Activated T-cell treated with anti-CD3 and anti-CD28 coated beads, Interleukin-2, amount 50 U/mL, for 48 hours (primary cell): ENCODE measurements around the gene WDR46.

Experiments used
- DNase-seq, 2 experiments: peaks; one replicate each; pipeline ENCODE4 v3.0.0-alpha.2; 2020

The WDR46 gene, protein sequence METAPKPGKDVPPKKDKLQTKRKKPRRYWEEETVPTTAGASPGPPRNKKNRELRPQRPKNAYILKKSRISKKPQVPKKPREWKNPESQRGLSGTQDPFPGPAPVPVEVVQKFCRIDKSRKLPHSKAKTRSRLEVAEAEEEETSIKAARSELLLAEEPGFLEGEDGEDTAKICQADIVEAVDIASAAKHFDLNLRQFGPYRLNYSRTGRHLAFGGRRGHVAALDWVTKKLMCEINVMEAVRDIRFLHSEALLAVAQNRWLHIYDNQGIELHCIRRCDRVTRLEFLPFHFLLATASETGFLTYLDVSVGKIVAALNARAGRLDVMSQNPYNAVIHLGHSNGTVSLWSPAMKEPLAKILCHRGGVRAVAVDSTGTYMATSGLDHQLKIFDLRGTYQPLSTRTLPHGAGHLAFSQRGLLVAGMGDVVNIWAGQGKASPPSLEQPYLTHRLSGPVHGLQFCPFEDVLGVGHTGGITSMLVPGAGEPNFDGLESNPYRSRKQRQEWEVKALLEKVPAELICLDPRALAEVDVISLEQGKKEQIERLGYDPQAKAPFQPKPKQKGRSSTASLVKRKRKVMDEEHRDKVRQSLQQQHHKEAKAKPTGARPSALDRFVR

GRCh38 chr6:33288921-33289783 is at the start of gene WDR46, which contains the start of gene PFDN6:
TSS of gene WDR46 (minus strand) at chr6:33289239. CDS start at chr6:33289170, 69 bp downstream.
TSS of gene PFDN6 (plus strand) at chr6:33289601. CDS start at chr6:33289857, 256 bp downstream.
- DNase-seq, result peak; percentile 86 to 87

DNA sequence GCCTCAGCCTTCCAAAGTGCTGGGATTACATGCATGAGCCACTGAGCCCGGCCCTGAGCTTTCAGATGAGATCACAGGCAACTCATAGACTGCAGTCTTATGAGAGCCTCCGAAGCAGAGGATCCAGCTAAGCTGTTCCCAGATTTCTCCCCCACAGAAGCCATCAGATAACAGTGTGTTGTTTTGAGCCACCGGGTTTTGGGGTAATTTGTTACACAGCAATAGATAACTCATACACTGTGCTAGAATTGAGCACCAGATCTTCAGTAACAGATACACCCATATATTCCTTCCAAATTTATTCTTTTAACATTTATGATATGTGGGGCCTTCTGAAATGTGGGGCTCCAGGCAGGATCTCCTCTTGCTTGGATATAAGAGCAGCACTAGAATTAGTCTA is 47.5 kb upstream of the WDR46 start:
- no peak for DNase-seq

DNA sequence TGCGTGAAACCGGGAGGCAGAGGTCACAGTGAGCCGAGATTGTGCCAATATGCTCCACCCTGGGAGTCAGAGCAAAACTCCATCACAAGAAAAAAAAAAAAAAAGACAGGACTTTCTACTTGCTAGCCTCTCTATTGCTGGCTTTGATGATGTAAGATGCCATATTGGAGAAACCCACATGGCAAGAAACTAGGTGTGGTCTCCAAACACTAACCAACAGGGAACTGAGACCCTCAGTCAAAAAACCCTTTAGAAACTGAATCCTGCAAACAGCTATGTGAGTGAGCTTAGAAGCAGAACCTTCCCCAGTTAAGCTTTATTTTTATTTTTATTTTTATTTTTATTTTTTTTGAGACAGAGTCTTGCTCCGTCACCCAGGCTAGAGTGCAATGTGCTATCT is 46.9 kb upstream of the WDR46 start:
- DNase-seq, result no peak

- no peak for DNase-seq
Observed at GRCh38 chr6:33333666-33334065, 44.6 kb upstream of the WDR46 start.

DNA sequence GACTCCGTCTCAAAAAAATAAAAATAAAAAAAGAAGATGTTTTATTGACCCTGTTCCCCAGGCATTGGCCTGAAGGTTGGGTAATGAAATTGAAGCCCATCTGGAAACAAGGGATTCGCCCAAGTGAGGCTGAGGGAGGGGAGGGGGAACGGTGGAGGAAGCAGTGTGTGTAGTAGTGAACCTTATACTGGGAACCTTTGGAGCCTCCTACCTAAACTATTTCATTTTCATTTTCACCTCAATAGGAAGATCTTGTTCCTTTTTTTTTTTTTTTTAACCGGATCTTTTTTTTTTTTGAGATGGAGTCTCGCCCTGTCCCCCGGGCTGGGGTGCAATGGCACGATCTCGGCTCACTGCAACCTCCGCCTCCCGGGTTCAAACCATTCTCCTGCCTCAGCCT is 41.7 kb upstream of the WDR46 start:
- DNase-seq, result no peak

GRCh38 chr6:33329058-33329457 is 40.0 kb upstream of the WDR46 start:
- DNase-seq, result no peak

DNA sequence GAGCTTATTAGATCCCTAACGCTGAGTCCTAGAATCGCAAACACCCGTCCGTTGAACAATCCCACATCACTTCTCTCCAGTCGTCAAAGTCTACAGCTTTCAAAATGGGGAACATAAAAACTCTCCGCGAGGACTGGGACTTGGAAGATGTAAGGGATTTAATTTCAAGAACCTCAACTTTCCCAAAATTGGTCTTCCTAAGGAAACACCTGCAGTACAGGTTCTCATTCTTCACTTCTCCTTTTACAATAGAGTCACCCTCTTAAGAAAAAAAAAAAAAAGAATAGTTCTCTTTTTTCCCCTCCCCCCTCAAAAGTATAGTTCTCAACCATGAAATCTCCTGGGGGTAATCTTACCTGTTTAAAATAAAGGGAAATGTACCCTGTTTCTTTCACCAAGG is 35.1 kb upstream of the WDR46 start:
- DNase-seq, result no peak

DNA sequence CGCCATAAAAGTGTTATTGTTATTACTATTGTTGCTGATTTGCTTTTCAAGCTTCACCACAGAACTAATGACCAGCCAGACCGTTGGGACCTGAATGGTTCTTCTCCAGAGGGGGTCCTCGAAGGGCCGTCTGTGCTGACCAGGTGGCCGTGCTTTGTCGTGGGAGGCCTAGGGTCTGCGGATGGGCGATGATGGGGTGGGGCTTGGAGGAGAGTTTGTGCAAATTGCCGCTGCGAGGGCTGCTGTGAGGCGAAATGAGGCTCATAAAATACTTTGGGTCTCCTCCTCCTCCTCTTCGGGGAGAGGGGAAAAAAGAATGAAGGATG is 34.5 kb upstream of the WDR46 start:
- no peak for DNase-seq

- no peak for DNase-seq
Observed at GRCh38 chr6:33321227-33321626, 32.2 kb upstream of the WDR46 start.

DNA sequence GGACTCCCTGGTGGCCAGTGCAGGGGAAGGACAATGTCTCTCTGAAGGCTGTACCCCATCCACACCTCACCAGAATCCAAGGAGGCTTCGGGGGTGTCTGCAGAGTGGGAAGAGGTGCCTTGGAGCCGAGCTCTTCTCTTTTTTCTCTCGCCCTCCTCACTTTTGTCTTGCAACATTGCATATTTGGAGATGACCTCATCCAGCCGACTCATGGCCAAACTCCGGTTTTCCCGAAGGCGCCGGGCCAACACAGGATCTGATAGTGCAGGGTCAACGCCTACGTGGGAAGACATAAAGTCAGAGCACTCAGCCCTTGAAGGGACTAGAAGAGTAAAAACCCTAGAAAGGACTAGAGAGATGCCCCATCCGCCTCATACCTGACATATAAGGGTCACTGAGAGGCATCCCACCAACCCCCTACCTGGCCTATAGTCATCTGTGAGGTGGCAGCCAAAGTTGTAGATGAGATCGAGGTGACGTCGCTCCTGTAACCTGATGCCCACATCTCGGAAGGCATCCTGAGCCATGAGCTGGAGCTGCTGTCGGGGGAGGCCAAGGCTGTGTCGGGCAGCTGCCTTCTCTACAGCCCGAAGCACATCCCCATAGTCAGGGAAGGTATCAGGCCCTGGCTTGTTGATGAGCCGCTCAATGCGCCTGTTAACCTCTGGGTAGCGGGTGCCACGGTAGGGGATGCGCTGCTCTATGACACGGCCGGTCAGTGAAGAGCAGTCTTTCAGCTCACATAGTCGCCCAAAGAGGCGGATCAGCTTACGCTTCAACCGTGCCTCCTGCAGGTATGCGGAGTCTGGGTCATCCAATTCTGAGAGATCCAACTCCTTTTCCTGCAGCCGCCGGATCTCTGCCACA is 31.5 kb upstream of the WDR46 start:
- DNase-seq, result no peak

- DNase-seq, result no peak
Observed at GRCh38 chr6:33319939-33320314, 30.9 kb upstream of the WDR46 start.

- no peak for DNase-seq
Observed at GRCh38 chr6:33318426-33319073, 29.5 kb upstream of the WDR46 start.

DNA sequence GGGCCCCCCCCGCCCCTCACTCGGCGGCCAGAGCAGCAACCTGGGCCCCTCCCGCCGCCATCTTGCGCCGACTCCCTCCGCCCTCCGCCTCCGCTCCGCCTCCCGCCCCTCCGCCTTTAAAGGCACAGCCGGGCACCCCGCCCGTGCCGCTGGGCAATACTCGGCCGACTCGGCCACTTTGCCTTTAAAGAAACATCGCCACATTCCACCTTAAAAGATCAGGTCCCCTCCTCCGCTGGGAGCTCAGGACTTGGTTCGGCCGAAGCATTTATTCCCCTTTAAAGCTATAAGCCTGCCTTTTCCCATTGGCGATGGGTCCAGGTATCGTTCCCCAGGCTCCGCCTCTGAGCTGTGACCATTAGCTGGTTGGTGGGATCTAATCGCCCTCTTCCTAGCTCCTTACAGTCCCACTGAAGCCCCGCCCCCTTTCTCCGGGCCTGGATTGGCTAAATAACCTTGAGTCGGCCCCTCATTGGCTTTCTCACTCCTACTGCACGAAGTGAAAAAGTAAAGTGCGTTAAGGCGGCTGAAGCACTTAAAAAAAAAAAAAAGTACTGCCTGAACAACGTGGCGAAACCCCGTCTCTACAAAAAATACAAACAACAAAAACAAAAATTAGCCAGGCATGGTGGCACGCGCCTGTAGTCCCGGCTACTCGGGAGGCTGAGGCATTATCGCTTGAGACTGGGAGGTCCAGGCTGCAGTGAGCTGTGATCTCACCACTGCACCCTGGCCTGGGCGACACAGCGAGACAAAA is 28.8 kb upstream of the WDR46 start, which contains the start of gene ZBTB22:
Gene ZBTB22, minus strand, starts transcription at position 76 of the 757 bp plus-strand sequence. CDS start 828 bp downstream, outside the sequence.
- peak; percentile 96 to 98 for DNase-seq

DNA sequence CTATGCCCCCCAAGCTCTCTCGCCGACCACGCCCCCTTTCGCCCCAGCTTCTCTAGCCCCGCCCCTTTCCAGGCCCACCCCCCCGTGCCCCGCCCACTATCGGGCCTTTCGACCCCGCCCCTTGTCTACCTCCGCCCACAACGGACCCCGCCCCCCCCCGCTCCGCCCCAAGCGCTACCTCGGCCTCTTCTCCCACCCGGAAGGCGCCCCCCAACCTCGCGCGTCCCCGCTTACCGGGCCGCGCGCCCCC is 28.3 kb upstream of the WDR46 start:
- no peak for DNase-seq

DNA sequence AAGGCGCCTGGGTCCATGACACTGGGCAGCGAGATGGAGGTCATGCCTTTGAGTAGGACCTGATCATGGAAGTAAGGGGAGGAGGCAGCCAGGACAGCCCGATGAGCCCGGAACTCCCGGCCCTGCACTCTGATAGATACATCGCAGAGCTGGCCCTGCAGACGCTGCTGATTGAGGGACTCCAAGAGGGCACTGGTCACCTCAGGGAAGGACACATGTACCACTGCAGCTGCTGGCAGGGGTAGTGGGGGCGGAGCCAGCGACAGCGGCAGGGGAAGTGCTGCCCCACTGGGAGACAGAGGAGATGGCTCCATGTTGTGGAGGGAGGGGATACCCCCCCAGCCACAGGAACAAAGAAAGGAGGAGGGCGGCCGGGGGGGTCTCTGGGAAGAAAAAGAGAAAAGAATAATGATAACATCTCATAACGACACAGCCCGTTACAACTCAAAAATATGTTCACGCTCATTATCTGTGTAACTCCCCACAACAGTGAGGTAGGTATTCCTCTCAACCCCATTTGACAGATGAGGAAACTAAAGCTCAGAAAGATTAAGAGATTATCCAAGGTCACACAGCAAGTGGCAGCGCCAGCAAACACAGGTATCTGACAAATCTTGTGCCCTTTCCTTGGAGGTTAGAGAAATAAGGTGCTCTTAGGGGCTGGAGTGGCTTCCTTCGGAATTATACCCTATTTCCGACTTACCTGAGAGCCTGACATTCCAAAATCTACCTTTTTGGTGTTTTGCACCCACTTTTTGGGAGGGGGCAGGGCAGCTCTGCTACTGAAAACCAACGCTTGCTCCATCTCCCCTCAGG is 27.8 kb upstream of the WDR46 start:
- DNase-seq, result no peak

DNA sequence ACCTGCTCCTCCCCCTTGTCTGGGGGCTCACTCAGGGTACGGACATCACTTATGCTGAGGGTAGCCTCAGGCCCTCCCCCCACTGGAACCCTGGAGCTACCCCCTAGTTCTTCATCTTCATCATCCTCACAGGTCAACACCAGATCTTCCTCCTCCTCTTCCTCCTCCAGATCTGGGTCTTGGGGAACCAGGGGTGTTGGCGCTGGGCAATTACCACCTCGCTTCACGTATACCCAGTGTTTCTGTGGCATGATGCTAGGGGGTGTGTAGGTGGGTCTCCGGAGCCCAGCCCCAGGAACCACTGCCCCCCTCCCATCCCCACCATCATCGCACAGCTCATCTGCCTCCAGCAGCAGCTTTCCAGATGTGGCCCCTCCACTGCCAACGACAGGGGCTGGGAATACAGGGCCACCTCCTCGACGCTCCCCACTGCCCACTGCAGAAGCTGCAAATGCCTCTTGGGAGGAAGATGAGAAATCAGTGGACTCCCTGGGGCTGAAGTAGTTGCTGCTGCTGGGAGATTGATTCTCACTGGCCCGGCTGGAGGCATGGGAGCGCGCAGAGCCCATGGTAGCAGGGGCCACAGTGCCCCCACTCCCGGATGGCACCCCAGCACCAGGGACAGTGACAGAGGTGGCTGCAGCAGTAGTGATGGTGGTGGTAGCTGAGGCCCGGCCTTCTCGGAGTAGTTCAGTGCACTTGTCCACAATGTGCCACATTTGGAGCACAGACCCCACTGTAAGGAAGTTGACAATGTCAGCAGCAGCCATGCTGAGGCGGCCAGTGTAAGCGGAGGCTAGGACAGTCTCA is 27.0 kb upstream of the WDR46 start:
- DNase-seq, result no peak

DNA sequence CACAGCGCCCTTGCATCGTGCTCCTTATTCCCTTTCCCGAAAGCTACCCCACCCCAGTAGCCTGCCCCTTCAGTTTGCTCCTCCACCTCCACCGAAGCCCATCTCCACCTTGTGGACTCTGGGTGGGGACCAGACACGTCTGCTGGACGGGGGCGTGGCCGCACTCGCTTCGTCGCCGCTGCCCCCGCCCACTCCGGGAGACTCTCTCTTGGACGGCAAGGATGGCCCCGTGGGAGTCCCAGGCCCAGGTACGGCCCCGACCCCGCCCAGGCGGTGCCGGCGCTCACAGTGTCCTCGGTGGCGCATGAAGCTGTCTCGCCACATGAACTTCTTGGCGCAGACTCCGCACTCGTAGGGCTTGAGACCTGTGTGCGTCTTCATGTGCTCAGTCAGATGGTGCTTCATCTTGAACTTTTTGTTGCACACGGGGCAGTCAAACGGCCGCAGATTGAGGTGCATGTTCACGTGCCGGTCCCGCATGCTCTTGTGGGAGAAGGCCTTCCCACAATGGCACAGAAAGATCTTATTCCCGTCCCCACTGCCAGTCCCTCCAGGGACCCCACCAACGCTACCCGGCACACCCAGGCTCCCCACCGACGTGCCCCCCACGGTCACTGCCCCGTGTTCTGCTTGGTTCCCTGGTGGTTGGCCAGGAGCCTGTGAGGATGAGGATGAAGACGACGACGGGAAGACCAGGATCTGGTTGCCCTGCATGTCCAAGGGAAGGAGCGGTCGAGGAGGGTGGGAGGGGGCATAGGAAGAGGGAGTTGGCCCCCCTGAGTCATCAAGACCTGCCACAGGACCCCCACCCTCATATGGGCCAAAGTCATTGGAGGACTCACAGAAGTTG is 26.1 kb upstream of the WDR46 start:
- DNase-seq, result peak; percentile 38 to 46

- DNase-seq, result peak; percentile 69 to 72
Observed at GRCh38 chr6:33314515-33314942, 25.5 kb upstream of the WDR46 start.
